A549 (cell line): Measurements from ENCODE around the gene RAB3IL1.

Experiments
- EP300 ChIP-seq, 2 experiments: fragments of >200 bp; sonication (Bioruptor Twin); formaldehyde crosslinking; IDR thresholded peaks; 2 replicates in 1 of 2; 3 replicates in 1 of 2; pipeline ENCODE4 v1.6.1; 2016 to 2017
- MAFK ChIP-seq: fragments of 450-650 bp; IDR thresholded peaks from 2 replicates; pipeline ENCODE4 v1.6.1; 2014; ENCODE audit not compliant: partially characterized antibody
- PHF8 ChIP-seq: fragments of 200-600 bp; sonication (generic); IDR thresholded peaks from 2 replicates; pipeline ENCODE4 v1.6.1; 2016; ENCODE audit warnings: low read depth, mild to moderate bottlenecking, antibody characterized with exemption, moderate library complexity, borderline replicate concordance
- POLR2A ChIP-seq: IDR thresholded peaks from 2 replicates; pipeline ENCODE4 v1.6.1; 2012; ENCODE audit warnings: mild to moderate bottlenecking, low read length
- POLR2AphosphoS2 ChIP-seq: conservative IDR thresholded peaks from 2 replicates; pipeline ENCODE4 v1.6.1; 2012; ENCODE audit warnings: low read length, improper control_type of control experiment, inconsistent platforms
- RARB ChIP-seq: fragments of 250-450 bp; sonication (Bioruptor Pico); IDR thresholded peaks from 2 replicates; pipeline ENCODE4 v1.8.0; 2021; ENCODE audit warnings: mild to moderate bottlenecking, moderate library complexity
- SREBF2 ChIP-seq: fragments of 450-650 bp; IDR thresholded peaks from 2 replicates; pipeline ENCODE4 v1.6.1; 2014; ENCODE audit warnings: mild to moderate bottlenecking, moderate library complexity
- TP53 ChIP-seq: fragments of 250-450 bp; sonication (Bioruptor Pico); IDR thresholded peaks from 2 replicates; pipeline ENCODE4 v1.5.0; 2021; ENCODE audit warnings: mild to moderate bottlenecking, moderate library complexity
- TF ChIP-seq, protein P1 (sequence below): fragments of >200 bp; sonication (Bioruptor Twin); formaldehyde crosslinking; IDR thresholded peaks from 3 replicates; pipeline ENCODE4 v1.5.1; 2016
- TF ChIP-seq, protein P2 (sequence below): IDR thresholded peaks from 2 replicates; pipeline ENCODE4 v1.6.1; 2012
- TF ChIP-seq, protein P3 (sequence below): fragments of >200 bp; sonication (Bioruptor Twin); formaldehyde crosslinking; IDR thresholded peaks from 3 replicates; pipeline ENCODE4 v1.6.1; 2016
- TF ChIP-seq, protein P4 (sequence below): fragments of 150-350 bp; IDR thresholded peaks from 2 replicates; pipeline ENCODE4 v1.6.1; 2014; ENCODE audit warnings: low read depth, mild to moderate bottlenecking, low read length

DNA sequence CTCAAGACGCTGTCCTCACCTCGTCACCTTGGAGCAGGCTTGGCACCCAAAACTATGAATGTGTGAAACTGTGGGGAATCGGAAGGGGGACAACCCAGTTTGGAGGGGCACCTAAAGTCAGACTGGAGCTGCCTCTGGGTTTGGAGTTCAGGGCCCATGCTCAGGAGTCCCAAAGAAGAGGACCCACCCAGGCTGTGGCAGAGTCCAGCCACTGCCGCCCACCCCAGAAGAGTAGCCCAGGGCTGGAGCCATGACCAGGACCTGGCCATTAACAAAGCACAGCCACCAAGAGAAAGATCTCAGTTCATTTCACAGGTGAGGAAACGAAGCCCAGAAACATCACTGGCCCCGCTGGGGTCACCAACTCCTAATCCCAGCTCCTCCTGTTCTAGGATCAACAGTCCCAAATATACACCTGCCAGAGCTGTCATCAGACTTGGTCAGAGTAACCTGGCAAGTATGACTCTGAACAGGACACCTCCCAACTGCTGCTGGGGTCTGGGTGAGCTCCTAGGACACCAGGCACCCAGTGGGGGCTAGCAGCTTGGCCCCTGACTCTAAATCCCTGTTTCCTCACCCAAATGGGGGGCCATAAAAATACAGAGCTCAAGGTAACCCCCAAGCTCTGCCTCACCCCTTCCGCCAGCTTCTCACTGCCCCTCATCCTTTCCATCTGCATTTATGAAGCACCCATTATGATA is 2.7 kb downstream of the RAB3IL1 start:
- TF ChIP-seq MAFK (no peak), EP300 (IDR thresholded peaks at IDR 0.05) (no peak), PHF8 (no peak), POLR2AphosphoS2 (no peak), SREBF2 (no peak), RARB (no peak), TP53 (CRISPR knock-in tag) (no peak), POLR2A (no peak)
- TF ChIP-seq, protein P1, sequence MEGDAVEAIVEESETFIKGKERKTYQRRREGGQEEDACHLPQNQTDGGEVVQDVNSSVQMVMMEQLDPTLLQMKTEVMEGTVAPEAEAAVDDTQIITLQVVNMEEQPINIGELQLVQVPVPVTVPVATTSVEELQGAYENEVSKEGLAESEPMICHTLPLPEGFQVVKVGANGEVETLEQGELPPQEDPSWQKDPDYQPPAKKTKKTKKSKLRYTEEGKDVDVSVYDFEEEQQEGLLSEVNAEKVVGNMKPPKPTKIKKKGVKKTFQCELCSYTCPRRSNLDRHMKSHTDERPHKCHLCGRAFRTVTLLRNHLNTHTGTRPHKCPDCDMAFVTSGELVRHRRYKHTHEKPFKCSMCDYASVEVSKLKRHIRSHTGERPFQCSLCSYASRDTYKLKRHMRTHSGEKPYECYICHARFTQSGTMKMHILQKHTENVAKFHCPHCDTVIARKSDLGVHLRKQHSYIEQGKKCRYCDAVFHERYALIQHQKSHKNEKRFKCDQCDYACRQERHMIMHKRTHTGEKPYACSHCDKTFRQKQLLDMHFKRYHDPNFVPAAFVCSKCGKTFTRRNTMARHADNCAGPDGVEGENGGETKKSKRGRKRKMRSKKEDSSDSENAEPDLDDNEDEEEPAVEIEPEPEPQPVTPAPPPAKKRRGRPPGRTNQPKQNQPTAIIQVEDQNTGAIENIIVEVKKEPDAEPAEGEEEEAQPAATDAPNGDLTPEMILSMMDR, result no peak
- TF ChIP-seq, protein P2, sequence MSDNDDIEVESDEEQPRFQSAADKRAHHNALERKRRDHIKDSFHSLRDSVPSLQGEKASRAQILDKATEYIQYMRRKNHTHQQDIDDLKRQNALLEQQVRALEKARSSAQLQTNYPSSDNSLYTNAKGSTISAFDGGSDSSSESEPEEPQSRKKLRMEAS, result no peak
- TF ChIP-seq, protein P3, sequence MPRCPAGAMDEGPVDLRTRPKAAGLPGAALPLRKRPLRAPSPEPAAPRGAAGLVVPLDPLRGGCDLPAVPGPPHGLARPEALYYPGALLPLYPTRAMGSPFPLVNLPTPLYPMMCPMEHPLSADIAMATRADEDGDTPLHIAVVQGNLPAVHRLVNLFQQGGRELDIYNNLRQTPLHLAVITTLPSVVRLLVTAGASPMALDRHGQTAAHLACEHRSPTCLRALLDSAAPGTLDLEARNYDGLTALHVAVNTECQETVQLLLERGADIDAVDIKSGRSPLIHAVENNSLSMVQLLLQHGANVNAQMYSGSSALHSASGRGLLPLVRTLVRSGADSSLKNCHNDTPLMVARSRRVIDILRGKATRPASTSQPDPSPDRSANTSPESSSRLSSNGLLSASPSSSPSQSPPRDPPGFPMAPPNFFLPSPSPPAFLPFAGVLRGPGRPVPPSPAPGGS, result no peak
- TF ChIP-seq, protein P4, sequence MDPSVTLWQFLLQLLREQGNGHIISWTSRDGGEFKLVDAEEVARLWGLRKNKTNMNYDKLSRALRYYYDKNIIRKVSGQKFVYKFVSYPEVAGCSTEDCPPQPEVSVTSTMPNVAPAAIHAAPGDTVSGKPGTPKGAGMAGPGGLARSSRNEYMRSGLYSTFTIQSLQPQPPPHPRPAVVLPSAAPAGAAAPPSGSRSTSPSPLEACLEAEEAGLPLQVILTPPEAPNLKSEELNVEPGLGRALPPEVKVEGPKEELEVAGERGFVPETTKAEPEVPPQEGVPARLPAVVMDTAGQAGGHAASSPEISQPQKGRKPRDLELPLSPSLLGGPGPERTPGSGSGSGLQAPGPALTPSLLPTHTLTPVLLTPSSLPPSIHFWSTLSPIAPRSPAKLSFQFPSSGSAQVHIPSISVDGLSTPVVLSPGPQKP, result no peak
